Cardiac muscle cell (in vitro differentiated cells and primary cell): ENCODE measurements around the gene ACTR1B. TPM values are rescaled to one million over a fixed set of nuclear protein-coding genes. Genes with fewer than 3 reads are reported as not detected.
"Not testable (repeated sequence)": the region's sequence is repeated elsewhere in the genome, so short reads cannot be mapped to it uniquely, and the experiment has no call there.

Experiments
- DNase-seq, 2 donors: peaks; one replicate each; pipeline versions ENCODE4 v3.0.0 to v3.0.0-alpha.2; 2010 to 2017; ENCODE audit warnings: low read depth in 1 of 2, low spot score in 1 of 2
- H3K27ac ChIP-seq: fragments of 200-600 bp; sonication (generic); 2 replicates; pipeline ENCODE4 v1.5.1; 2016
- H3K27me3 ChIP-seq: fragments of 200-600 bp; sonication (generic); 2 replicates; pipeline ENCODE4 v1.6.0; 2016; ENCODE audit warnings: control low read depth
- H3K36me3 ChIP-seq: fragments of 200-600 bp; sonication (generic); 2 replicates; pipeline ENCODE4 v1.5.1; 2016; ENCODE audit warnings: control low read depth
- H3K4me1 ChIP-seq: fragments of 200-600 bp; sonication (generic); 2 replicates; pipeline ENCODE4 v1.8.1; 2017; ENCODE audit warnings: low read depth, mild to moderate bottlenecking, mixed run types
- H3K4me3 ChIP-seq: fragments of 200-600 bp; sonication (generic); 2 replicates; pipeline ENCODE4 v1.5.1; 2016; ENCODE audit warnings: mild to moderate bottlenecking
- H3K9me3 ChIP-seq: fragments of 200-600 bp; sonication (generic); 2 replicates; pipeline ENCODE4 v1.5.1; 2017; ENCODE audit warnings: low read depth, mild to moderate bottlenecking, control low read depth
- CTCF ChIP-seq: IDR thresholded peaks from 2 replicates; pipeline ENCODE4 v1.5.1; 2012; ENCODE audit warnings: low read depth, mild to moderate bottlenecking, low read length
- polyA plus RNA-seq: library from polyadenylated mRNA; unstranded; fragments of >200 nt; fragmentation: Nextera tagmentation; extraction: Ambion mirVana; gene quantifications from 2 replicates; pipeline ENCODE4 v1.2.1, GENCODE V29; 2016
- total RNA-seq: library from RNA; depleted of rRNA; stranded (reverse); fragments of >200 nt; gene quantifications from 2 replicates; pipeline ENCODE4 v1.2.3, GENCODE V29; 2016

ACTR1B gene
- total and polyA plus RNA-seq, 2 experiments from 2014 or later: 22.9 to 109 TPM

DNA sequence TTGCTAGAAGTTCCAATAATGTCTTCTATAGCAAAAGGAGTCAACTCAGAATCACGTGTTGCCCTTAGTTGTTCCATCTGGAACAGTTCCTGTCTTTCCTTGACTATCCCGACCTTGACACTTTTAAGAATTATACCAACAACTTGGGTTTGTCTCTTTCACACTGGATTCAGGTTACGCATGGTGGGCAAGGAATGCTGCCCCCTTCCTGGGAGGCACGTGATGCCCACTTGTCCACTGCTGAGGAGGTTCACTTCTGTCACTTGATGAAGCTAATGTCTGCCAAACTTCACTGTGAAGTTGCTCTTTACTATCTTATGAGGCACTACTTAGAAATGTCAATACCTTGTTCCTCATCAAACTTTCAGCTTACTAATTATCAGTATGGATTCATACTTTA is 12.7 kb downstream of the ACTR1B start:
- peaks cover 21% of the 10 kb centered on the region for H3K36me3 ChIP-seq
- no peaks in the 10 kb centered on the region for H3K9me3 ChIP-seq
- TF ChIP-seq CTCF: no peak
- no peak for DNase-seq
- no peaks in the 10 kb centered on the region for H3K27me3 ChIP-seq
- H3K27ac ChIP-seq: peak overlapping the region; percentile 45
- H3K4me1 ChIP-seq: peaks cover 8% of the 10 kb centered on the region
- no peak overlapping the region for H3K4me3 ChIP-seq

GRCh38 chr2:97646977-97647376 is 16.9 kb downstream of the ACTR1B start:
- no peak for DNase-seq

GRCh38 chr2:97645695-97646629 is 17.9 kb downstream of the ACTR1B start, which contains the start of gene COX5B:
COX5B (plus strand) TSS chr2:97646062; CDS start chr2:97646087, 25 bp downstream.
- H3K4me3 ChIP-seq: peak within 1 kb of the TSS; percentile 93
- H3K27ac ChIP-seq: peak within 1 kb of the TSS; percentile 93
- no peaks in the 10 kb centered on the region for H3K27me3 ChIP-seq
- H3K4me1 ChIP-seq: peaks cover 15% of the 10 kb centered on the region
- H3K9me3 ChIP-seq: no peaks in the 10 kb centered on the region
- no peak for TF ChIP-seq CTCF
- peaks cover 21% of the 10 kb centered on the region for H3K36me3 ChIP-seq
- DNase-seq: peak; percentile 98 to 100

More at GRCh38 chr2:97646977-97647376, 16.9 kb downstream of the ACTR1B start:
- H3K27ac ChIP-seq: no peak overlapping the region
- H3K27me3 ChIP-seq: no peaks in the 10 kb centered on the region
- peaks cover 21% of the 10 kb centered on the region for H3K36me3 ChIP-seq
- peak overlapping the region; percentile 93 for H3K4me3 ChIP-seq
- no peaks in the 10 kb centered on the region for H3K9me3 ChIP-seq
- TF ChIP-seq CTCF: no peak
- peaks cover 15% of the 10 kb centered on the region for H3K4me1 ChIP-seq

GRCh38 chr2:97645112-97645694 is 18.6 kb downstream of the ACTR1B start:
- Histone ChIP-seq H3K36me3 (peaks cover 21% of the 10 kb centered on the region), H3K27me3 (no peaks in the 10 kb centered on the region), H3K4me3 (peak overlapping the region; percentile 93), H3K9me3 (no peaks in the 10 kb centered on the region), H3K4me1 (peaks cover 15% of the 10 kb centered on the region), H3K27ac (peak overlapping the region; percentile 93)
- TF ChIP-seq CTCF: no peak
- DNase-seq: peak in 1 of 2 donors; percentile 34

DNA sequence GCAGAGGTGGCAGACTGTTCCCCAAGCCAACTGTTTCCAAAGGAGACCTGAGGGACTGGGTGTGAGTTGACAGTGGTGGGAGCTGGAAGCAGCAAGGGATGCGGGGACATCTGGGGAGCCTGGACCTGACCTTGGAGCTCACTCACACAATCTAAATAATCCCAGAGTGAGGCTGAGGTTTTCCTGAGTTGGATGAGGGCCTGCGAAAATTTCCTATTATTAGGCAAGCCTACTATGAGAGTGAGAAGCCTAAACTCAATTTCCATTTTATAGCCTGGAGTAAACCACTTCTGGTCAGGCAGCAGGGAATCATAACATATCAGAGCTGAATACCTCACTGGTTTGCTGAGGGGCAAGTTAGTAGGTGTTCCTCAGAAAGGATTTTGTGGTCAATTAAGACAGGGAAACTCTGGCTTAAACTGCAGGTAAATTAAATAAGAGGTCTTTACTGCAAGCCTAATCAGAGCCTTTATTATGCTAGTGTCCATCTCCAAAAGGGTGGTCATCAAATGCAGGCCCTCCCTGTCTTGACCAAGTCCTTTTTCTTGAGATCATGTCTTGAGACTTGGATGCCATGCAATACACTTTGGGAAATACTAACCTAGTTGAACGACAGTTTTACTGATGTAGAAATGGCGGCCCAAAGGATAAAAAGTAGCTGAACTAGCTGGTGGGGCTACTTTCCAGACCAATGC is 19.7 kb downstream of the ACTR1B start:
- no peak for DNase-seq
- H3K27me3 ChIP-seq: no peaks in the 10 kb centered on the region
- peaks cover 15% of the 10 kb centered on the region for H3K4me1 ChIP-seq
- H3K27ac ChIP-seq: peak overlapping the region; percentile 93
- peaks cover 21% of the 10 kb centered on the region for H3K36me3 ChIP-seq
- no peaks in the 10 kb centered on the region for H3K9me3 ChIP-seq
- no peak for TF ChIP-seq CTCF
- H3K4me3 ChIP-seq: no peak overlapping the region

GRCh38 chr2:97626049-97626430 is 37.8 kb downstream of the ACTR1B start:
- H3K4me1 ChIP-seq, H3K36me3 ChIP-seq, H3K4me3 ChIP-seq, H3K27ac ChIP-seq, DNase-seq, H3K27me3 ChIP-seq, H3K9me3 ChIP-seq: not testable (repeated sequence)

GRCh38 chr2:97625354-97626048 is 38.3 kb downstream of the ACTR1B start:
- not testable (repeated sequence) for H3K27ac ChIP-seq, H3K9me3 ChIP-seq, H3K4me1 ChIP-seq, DNase-seq, H3K4me3 ChIP-seq, H3K36me3 ChIP-seq, H3K27me3 ChIP-seq
